ENCODE results near the gene ITM2B.
A peak's percentile ranks its signal among the peaks of the same experiment; 100 is the strongest.

Gene ITM2B

DNA sequence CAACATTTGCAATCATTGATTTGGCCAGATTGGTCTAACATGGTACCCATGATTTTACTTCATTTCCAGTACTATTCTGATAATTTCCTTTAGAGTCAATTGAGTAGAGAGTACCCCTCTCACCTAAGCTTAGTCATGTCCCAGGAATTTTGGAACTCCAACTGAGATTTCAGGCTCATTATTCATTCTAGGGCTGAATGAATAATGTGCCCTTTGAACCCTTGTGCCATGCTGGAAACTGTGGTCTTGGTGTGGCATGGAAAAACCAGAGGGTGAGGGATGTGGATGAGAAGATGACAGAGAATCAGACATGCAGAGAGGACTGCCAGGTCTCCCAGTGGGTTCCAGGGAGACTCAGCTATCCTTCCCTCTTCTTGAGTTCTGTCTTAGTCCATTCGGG lies 30.2 kb downstream of the ITM2B start:
- no peak for DNase-seq

DNA sequence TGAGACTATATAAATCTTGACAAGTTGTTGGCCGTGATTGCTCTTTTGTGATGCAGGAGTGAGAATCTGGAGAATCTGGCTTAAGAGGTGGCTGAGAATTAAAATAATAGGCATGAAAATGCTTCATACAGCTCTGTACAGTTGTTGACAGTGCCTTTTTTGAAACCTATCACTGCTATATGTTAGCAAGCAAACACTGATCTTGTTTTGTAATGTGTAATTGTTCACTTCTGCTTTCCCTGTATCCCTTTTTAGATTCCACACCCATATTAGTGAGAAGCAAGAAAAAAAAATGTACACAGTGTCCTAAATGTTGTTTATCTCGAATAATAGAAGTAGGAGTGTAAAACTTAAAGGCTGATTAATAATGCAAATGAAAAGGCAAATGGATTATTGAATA lies 31.1 kb downstream of the ITM2B start:
- no peak for DNase-seq

DNA sequence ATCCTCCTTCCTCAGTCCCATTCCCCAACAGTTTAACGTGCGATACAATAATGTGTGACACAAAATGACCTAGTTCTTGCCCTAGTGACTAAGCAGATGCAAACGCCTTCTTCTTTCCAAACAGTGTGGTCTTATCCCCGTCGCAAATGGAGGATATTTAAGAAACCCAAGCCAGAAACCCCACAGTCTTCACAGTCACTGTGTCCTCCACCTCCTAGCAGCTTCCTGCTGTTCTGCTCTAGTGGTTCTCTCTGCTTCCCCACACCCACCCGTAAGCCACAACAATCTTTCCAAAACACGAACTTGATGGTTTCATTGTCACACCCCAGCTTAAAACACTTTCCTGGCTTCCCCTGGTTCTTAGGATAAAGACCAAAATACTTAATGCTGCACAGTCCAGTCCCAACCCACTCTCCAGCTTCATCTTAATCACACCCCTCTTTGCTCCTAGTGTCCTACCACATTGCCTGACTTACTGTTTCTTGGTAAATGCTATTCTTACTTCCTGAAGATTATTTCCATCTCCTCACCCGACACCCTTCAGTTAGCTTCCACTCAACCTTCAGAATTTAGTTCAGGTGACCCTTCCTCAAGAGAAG lies 32.3 kb downstream of the ITM2B start:
- DNase-seq = no peak

DNA sequence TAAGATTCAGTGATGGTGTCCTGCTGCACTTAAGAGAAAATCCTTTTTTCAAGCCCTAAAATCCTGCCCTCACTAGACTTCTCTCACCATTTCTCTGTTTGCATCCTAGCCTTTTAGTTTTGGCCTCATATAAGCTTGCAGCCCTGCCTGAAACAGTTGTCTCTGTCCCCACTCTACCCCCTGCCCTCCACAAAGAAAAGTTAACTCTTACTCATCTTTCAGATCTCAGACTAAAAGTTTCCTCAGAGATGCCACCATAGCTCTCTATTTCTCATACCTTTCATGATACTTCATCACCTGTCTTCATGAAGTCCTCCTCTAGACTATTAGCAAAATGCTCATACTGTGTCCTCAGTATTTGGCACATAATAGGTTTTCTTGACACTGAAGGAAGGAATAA lies 33.1 kb downstream of the ITM2B start:
- no peak for DNase-seq

DNA sequence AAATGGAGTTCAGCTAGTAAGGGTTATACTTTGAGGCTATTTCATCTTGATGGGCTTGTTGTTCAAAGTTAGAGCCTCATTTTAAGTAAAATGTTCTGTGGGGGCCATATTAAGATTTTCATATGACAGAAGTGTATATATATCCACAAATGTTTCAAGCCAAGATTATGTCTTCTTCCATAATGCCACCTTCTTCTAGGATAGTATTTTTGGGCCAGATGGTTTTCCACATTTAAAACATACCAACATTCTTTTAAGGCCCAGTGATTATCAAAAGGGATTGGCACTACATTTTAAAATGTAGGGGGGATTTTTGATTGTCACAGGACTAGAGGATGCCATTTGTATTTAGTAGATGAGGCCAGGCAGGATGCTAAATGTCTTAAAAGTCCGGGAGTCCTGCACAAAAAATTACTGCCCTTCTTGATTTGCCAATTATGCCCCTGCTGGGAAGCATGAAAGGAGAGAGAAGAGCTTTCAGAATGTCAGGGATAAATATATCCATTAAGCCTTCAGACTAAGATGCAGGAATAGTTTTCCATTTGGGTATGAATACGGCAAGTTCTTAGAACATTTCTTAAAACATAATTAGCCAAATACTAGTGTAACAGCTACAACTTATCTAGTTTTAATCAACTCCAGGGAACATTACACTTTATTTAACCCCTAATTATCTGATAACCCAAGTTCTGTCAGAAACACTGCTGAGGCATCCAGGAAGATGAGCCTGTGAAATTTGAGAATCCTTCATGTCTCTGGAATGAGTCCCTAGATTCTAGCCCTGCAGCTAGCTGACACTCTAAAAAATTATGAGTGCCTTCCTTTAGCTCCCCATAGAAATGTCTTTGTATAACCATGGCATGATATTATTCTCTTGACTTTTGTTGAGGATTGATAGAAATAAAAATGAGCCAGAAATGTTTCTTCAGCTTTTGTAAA lies 34.0 kb downstream of the ITM2B start:
- DNase-seq = no peak

DNA sequence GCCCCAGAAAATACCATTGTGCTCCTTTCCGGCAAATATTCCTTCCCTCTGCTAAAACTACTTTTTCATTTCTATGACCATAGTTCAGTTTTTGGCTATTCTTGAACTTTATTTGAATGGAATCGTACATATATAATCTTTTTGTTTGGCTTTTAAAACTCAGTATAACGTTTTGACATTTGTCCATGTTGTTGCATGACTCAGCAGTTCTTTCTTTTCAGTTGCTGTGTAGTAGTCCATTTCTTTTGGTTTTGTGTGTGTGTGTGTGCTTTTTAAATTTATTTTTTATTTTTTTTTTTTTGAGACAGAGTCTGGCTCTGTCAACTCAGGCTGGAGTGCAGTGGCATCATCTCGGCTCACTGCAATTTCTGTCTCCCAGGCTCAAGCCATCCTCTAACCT lies 35.0 kb downstream of the ITM2B start:
- DNase-seq = no peak

DNA sequence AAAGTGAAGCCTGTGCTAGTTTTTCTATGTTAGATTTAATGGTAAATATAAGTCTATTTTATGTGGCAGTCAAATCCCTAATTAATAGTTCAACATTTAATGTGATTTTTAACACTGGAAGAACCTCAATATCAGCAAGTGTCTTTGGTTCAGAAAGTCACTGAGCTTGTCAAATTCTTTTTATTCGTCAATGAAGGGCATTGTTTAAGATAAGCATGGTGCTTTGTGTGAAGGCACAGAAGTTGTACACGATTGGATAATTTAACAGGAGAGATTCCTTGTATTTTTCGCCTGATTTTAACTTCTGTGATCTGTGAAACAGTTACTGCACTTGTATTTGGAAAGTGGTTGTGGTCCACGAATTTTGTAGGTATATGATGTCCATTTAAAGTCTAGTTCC lies 40.3 kb downstream of the ITM2B start:
- DNase-seq = no peak

DNA sequence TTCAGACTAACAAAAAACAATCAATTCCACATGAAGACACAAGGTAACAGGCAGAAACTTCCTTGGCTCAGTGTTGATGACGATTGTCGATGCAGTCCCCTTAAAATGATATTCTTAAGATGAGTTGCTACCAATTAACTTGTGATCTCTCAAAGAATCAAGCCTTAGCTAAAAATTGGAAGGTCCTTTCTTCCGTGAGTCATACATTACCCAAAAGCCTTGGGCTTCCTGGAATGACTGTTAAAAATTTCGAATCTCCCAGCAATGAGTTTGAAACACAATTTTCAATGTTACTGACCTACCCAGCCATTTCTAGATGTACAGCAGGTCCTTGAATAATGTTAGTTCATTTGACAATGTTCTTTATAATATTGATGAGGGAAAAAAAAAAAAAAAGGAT lies 42.5 kb downstream of the ITM2B start:
- no peak for DNase-seq

DNA sequence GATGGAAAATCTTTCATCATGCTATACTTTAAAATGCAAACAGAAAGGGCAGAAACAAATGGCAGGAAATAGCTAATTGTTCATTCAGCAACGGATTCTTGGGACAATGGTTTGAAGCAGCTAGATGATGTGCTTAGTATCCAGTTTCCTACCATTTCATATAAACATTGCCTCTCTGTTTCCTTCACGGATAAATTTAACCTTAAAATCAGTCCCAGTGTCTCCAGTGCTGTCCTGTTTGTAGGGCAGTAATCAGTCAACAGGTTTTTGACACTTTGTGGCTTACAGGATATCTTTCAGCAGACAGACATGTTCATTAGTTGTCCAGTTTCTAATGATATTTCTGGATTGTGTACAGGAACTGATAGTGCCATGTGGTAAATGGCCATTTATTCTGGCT lies 45.8 kb downstream of the ITM2B start:
- DNase-seq = no peak

DNA sequence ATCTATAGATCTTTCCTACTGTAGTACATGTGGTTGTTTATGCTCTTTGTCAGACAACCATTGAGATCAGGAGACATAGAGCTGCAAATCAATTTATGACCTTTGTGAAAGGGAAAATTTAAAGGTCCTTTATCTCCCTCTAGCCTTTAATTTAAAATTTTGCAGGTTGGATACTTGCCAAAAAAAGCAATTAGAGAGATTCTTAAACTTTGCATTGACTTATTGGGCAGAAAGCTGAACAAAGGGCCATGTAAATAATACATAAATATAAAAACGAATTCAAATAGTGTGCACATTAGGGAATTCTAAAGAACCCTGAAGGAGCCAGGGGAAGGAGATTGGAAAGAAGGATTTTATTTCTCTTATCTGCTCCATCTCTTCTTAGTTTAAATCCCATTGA lies 48.5 kb downstream of the ITM2B start:
- no peak for DNase-seq

DNA sequence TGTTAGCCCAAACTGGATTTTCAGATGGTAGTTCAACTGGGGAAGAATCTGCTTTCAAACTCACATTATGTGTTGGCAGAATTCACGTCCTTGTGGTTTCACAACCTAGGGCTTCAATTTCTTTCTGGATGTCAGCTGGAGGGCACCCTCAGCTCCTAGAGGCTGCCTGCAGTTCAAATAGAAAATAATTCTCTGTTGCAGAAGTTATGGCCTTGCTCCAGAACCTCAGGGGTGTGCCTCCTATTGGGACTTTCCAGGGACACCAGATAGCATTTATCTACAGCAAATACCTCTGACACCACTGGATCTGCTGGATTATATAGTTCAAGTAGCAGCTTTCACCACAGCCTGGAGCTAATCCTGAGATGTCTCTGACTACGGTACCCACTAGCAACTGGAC lies 58.7 kb downstream of the ITM2B start:
- DNase-seq = no peak

DNA sequence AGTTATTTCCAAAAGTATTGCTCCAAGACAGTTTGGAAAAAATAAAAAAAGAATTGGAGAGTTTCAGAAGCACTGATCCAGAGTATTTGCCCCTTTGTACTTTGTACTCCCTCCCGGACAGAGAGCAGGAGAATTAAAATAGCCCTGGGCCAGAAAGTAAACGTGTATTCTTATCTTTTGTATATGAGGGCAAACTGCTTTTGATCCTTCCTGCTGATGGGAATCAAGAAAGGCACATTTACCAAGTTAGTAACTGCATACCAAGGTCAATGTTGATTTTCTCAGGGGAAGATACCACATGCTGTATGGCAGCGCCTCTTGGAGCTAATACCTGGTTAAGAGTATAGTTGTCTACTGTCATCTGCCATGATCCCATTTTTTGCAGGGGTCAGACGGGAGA lies 59.6 kb downstream of the ITM2B start:
- no peak for DNase-seq

DNA sequence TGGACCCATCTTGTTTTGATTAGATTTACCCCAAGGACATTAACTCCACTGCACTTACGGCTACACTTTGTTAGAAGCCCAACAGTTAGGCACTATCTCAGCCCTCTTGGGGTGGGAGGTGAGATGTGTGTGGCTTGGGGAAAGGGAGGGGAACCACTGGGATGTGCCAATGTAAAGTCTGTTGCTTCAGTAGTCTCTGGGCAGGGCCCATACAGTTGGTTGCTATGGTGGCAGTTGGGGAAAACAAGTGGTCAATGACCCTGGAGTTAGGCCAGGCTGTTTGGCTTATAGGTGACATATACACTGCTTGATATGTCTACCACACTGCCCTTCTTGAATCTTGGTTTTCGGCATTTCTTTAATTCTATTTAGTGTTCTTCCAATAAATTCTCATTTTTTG lies 61.6 kb downstream of the ITM2B start:
- no peak for DNase-seq

DNA sequence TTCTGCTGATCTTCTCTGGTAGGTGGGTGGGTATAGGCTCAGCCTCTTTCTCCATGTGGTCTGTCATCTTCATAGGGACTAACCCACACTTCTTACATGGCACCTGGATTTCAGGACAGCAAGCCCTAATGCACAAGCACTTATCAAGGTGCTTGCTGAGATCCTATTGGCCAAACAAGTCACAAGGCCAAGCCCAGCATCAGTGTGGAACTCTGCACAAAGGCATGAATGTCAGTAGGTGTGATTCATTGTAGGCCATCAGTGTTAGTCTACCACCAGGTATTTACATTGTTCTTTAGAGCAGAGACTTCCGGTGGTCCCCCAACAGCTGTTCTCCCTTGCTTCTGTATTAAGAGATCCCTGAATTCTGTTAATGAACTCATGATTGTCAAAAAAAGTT lies 62.3 kb downstream of the ITM2B start:
- DNase-seq = no peak

DNA sequence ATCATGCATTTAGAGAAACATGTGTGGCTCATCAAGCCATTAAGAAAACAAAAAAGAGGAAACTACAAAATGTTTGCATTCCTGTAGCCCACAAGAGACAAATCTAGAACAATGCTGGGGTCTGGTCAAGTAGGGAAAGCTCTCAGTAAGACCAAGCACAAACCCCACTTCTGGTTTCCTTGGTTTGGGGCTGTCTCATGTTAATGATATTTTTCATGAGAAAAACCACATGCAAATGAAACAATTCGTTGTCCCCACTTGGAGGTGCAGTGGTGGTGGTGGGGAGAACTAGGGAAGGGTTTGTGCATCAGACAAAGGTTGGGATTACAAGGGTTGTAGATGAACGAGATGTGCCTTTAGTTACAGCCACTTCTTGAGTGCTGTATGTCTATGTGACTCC lies 63.5 kb downstream of the ITM2B start:
- DNase-seq = no peak

DNA sequence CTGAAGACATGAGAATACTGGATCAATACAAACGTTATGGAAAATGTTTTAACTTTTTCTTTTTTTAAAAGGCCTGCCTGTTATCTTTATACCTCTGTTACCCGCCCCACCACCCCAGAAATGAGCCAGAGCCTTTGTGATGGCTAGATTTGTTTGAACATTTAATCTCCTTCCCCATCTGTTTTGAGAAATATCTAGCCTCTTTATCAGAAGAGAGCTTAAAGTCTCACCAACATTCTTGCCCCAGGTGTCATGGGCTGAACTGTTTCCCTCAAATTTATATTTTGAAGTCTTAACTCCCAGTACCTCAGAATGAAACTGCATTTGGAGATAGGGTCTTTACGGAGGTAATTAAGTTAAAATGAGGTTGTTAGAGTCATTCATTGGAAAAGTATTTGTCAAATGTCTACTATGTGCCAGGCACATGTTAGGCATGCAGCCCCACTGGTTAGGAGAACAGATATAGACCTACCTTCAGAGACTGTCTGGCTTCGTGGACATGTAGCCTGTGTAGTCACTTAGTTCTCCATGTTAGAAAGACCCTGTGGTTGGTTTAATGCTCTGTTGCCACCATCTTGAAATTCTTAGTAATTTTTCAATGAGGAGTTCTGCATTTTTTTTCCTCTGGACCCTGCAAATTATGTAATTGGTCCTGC lies 64.3 kb downstream of the ITM2B start:
- peak; percentile 41 for DNase-seq

DNA sequence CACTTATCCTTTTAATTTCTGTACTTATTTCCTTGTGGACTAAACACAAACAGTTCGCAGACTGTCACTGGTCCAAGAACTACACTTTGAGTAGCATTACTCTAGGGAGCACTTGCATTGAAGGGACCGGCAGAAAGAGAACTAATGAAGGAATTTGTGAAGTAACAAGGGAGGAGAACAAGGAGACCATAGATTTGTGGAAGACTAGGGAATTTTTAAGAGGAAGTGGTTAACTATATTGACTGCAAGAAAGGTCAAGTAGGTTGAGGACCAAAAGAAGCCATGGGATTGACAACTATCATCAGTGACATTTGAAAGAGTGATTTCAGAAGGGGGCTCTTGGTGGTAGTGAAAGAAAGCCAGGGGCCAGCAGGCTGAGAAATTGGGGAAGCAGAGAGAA lies 66.6 kb downstream of the ITM2B start:
- no peak for DNase-seq

DNA sequence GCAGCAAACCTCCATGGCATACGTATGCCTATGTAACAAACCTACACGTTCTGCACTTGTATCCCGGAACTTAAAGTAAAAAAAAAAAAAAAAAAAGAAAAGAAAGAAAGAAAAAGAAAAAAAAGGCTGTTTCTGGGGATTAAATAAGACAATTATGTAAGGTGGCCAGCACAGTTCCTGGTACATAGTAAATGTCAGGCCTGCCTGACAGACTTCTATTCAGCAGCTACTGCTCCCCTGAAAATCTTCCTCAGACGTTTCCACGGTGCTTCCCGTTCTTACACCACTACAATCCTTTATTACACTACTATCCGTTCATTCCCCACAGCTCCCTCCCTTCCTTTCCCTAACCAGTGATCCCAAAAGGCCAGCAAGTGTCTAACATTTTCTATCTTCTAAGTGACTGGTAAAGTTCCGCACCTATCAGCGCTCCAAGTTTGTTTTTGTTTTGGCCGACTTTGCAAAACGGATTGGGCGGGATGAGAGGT lies 69.9 kb downstream of the ITM2B start:
- DNase-seq = peak; percentile 37

DNA sequence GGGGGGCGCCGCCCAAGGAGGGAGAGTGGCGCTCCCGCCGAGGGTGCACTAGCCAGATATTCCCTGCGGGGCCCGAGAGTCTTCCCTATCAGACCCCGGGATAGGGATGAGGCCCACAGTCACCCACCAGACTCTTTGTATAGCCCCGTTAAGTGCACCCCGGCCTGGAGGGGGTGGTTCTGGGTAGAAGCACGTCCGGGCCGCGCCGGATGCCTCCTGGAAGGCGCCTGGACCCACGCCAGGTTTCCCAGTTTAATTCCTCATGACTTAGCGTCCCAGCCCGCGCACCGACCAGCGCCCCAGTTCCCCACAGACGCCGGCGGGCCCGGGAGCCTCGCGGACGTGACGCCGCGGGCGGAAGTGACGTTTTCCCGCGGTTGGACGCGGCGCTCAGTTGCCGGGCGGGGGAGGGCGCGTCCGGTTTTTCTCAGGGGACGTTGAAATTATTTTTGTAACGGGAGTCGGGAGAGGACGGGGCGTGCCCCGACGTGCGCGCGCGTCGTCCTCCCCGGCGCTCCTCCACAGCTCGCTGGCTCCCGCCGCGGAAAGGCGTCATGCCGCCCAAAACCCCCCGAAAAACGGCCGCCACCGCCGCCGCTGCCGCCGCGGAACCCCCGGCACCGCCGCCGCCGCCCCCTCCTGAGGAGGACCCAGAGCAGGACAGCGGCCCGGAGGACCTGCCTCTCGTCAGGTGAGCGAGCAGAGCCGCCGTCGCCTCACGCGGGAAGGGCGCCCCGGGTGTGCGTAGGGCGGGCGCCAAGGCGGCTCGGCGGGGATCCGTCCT lies 70.5 kb downstream of the ITM2B start, which contains the start of gene RB1:
Gene RB1, plus strand, starts transcription at position 393 of the 784 bp plus-strand sequence. Its CDS starts 162 bp downstream, at position 555.
- DNase-seq = peak; percentile 92

DNA sequence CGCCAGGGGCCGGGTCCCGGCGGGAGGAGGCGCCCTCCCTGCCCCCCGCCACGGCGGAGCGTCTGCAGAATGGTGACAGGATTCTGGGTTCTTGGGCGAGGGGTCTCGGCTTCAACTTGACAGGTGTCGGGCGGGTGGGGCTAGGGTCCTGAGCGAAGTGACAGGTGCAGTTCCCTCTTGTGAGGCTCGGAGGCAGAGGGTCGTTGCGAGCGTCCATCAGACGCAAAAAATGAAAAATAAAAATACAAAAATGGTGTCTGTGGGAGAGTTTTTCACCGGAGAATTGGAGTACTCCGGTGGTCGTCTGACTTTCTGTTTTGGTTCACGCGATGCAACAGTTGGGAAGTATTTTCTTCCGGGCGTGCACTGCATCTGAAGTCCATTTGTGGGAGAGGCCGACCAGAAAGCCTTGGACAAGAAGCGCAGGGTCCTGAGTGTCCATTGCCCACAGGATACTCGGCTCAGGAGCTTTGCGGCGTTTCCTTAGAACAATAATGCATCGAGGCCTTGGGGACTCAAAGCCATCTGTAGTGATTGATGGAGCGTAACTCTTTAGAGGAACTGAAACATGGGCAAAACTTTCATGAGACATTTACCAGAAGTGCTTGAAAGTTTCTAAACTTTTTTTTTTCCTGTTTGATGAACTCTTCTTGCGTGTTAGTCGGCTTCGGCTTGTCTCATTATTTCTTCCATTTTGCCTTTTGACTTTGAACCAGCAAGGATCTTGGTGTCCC lies 71.3 kb downstream of the ITM2B start:
- peak; percentile 66 for DNase-seq

DNA sequence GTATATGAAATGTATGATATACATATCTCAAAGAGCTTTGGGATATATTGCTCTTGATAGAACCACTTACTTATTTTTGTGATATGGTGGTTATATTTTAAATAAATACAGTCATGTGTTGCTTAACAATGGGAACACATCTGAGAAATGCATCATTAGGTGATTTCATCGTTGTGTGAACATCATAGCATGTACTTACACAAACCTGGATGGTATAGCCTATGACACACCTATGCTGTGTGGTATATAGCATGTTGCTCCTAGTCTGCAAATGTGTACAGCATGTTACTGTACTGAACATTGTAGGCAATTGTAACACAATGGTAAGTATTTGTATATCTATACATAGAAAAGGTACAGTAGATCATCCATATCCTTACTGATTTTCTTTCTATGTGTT lies 78.2 kb downstream of the ITM2B start:
- no peak for DNase-seq

DNA sequence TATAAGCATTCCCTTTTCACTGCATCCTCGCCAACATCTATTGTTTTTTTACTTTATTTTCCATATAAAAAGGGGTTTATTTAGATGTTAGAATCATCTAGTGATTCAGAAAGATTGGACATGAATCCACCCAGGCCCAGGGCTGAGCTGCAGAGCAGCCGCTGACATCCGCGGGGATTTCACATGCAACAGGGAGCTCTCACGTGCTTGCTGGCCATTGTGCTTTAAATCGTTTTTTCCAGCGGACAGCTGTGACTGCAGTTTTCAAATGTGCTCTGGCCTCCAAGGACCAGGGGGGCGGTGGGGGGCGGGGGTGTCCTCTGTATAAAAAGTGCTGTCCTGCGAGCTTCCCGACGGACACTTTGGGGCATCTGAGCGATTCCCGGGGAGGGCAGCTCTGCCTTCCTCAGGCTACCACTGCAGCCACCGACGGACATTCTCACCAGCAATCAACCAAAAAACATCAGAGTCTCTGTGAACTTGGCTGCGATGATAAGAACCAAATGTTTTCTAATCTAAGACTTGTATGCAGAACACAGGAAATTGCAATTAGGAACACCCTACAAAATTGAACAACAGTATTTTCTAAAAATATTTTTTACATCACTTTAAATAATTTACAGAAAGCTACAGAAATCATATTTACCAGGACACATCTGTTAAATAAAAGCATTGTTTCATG lies 83.1 kb downstream of the ITM2B start:
- no peak for DNase-seq

All from NCI-H82 (cell line).